Measurements from ENCODE around the gene ABCC8.

The ABCC8 gene

GRCh38 chr11:17382046-17382728 lies 94.5 kb downstream of the ABCC8 start:
- no peak for TF ChIP-seq CTCF (IDR thresholded peaks at IDR 0.05; ENCODE audit: low read depth, low read length, missing control alignments)
- no peak for DNase-seq (ENCODE audit: low read depth)
- no peak overlapping the region for H3K4me3 ChIP-seq (ENCODE audit: low read depth, low read length)

- no peak for TF ChIP-seq CTCF (IDR thresholded peaks at IDR 0.05; ENCODE audit: low read depth, low read length, missing control alignments)
- DNase-seq (ENCODE audit: low read depth), result no peak
- H3K4me3 ChIP-seq (ENCODE audit: low read depth, low read length), result no peak overlapping the region
Observed at GRCh38 chr11:17381156-17381555, 95.5 kb downstream of the ABCC8 start.

- no peak for TF ChIP-seq CTCF (IDR thresholded peaks at IDR 0.05; ENCODE audit: low read depth, low read length, missing control alignments)
- DNase-seq (ENCODE audit: low read depth), result no peak
- no peak overlapping the region for H3K4me3 ChIP-seq (ENCODE audit: low read depth, low read length)
Observed at GRCh38 chr11:17379383-17380180, 97.1 kb downstream of the ABCC8 start.

DNA sequence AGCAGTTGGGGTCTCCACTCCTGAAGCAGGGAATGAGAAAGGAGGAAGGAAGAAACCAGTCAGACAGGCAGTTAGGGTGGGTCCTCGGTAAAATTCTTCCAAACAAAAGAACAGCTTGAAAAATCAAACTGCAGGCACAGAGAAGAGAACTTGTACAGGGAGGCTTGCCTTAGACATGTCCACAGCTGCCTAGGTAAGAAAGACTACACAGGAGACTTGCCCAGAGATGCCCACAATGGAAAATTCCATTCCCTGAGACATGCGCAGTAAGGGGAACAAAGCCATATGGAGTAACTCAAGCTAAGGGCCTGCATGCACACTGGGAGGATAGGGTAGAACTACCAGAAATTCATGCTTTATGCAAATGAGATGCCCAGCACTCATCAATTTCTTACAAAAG lies 98.0 kb downstream of the ABCC8 start:
- no peak overlapping the region for H3K4me3 ChIP-seq (ENCODE audit: low read depth, low read length)
- DNase-seq (ENCODE audit: low read depth), result no peak
- no peak for TF ChIP-seq CTCF (IDR thresholded peaks at IDR 0.05; ENCODE audit: low read depth, low read length, missing control alignments)

GRCh38 chr11:17376493-17376892 lies 100.2 kb downstream of the ABCC8 start:
- no peak overlapping the region for H3K4me3 ChIP-seq (ENCODE audit: low read depth, low read length)
- DNase-seq (ENCODE audit: low read depth), result no peak
- TF ChIP-seq CTCF (IDR thresholded peaks at IDR 0.05; ENCODE audit: low read depth, low read length, missing control alignments), result no peak

GRCh38 chr11:17375547-17375946 lies 101.1 kb downstream of the ABCC8 start:
- no peak for TF ChIP-seq CTCF (IDR thresholded peaks at IDR 0.05; ENCODE audit: low read depth, low read length, missing control alignments)
- DNase-seq (ENCODE audit: low read depth), result no peak
- H3K4me3 ChIP-seq (ENCODE audit: low read depth, low read length), result no peak overlapping the region
